HEK293 (cell line): Measurements from ENCODE around the gene THAP4.

Source experiments
- KLF9 ChIP-seq: fragments of 450-650 bp; formaldehyde crosslinking; IDR thresholded peaks from 2 replicates; pipeline ENCODE4 v1.5.1; 2016; ENCODE audit warnings: missing biosample characterization, missing genetic modification characterization, low read depth
- OSR2 ChIP-seq: fragments of 450-650 bp; formaldehyde crosslinking; IDR thresholded peaks from 2 replicates; pipeline ENCODE4 v1.5.1; 2016; ENCODE audit warnings: missing biosample characterization, missing genetic modification characterization
- REPIN1 ChIP-seq: fragments of 450-650 bp; formaldehyde crosslinking; IDR thresholded peaks from 2 replicates; pipeline ENCODE4 v1.5.1; 2017; ENCODE audit warnings: missing biosample characterization, missing genetic modification characterization, low read depth
- TCF7L2 ChIP-seq: IDR thresholded peaks from 2 replicates; pipeline ENCODE4 v1.6.1; 2011; ENCODE audit warnings: low read depth, mild to moderate bottlenecking, inconsistent platforms, low read length, moderate library complexity, borderline replicate concordance
- ZNF274 ChIP-seq, 2 experiments: fragments of 200-500 bp in 1 of 2; fragments of 450-650 bp in 1 of 2; sonication (Bioruptor generic) in 1 of 2; formaldehyde crosslinking in 1 of 2; IDR thresholded peaks; 2 replicates each; pipeline versions ENCODE4 v1.5.1 to v1.6.1; 2014 to 2016; ENCODE audit warnings: borderline replicate concordance in 1 of 2, inconsistent platforms in 1 of 2, low read length in 1 of 2, missing biosample characterization in 1 of 2, missing genetic modification characterization in 1 of 2
- ZNF549 ChIP-seq: fragments of 450-650 bp; IDR thresholded peaks from 2 replicates; pipeline ENCODE4 v1.5.1; 2018; ENCODE audit warnings: missing biosample characterization, missing genetic modification characterization, mild to moderate bottlenecking, inconsistent platforms, moderate library complexity
- ZNF768 ChIP-seq: fragments of 450-650 bp; formaldehyde crosslinking; IDR thresholded peaks from 2 replicates; pipeline ENCODE4 v1.5.1; 2018; ENCODE audit warnings: missing biosample characterization, mild to moderate bottlenecking, missing genetic modification characterization
- TF ChIP-seq, protein P1 (sequence below): fragments of 450-650 bp; formaldehyde crosslinking; IDR thresholded peaks from 2 replicates; pipeline ENCODE4 v1.5.1; 2016; ENCODE audit warnings: missing biosample characterization, missing genetic modification characterization

DNA sequence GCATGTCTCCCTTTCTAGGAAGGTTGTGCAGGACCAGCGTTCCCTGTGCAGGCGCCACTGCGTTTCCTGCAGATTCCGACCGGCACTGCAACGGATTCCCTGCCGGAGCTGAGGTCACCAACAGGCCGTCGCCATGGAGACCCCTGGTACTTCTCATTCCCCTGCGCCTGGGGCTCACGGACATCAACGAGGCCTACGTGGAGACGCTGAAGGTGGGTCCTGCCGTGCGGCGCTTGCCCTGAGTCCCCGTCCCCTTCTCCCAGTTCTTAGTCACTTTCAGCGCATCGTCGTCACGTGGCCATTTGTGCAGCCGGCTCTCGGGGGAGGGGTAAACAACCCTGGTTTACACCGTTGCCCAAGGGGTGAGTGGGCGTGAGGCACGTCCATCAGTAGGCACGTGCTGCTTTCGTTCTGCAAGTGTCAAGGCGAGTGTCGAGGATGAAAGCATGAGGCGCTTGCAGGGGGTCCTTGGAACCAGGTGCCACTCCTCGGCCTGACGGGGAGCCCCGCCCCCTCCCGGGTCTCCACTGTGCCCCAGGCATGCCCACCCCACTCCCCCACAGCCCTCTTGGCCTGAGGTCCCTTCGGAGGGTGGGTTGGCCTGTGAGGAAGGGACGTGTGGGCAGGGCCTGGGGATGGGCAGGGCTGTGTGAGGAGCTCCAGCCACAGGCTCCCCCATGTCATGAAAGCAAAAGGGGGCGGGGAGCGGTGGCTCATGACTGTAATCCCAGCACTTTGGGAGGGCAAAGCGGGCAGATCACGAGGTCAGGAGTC is 29.9 kb upstream of the THAP4 start:
- TF ChIP-seq TCF7L2 (no peak), REPIN1 (tag by site-specific recombination) (no peak), ZNF549 (no peak), ZNF274 (IDR thresholded peaks at IDR 0.05; ENCODE audit: low read length) (no peak), ZNF274 (tag by site-specific recombination; IDR thresholded peaks at IDR 0.05; ENCODE audit: borderline replicate concordance) (no peak), OSR2 (tag by site-specific recombination) (no peak), KLF9 (tag by site-specific recombination) (no peak), ZNF768 (tag by site-specific recombination) (no peak)
- TF ChIP-seq, protein P1, sequence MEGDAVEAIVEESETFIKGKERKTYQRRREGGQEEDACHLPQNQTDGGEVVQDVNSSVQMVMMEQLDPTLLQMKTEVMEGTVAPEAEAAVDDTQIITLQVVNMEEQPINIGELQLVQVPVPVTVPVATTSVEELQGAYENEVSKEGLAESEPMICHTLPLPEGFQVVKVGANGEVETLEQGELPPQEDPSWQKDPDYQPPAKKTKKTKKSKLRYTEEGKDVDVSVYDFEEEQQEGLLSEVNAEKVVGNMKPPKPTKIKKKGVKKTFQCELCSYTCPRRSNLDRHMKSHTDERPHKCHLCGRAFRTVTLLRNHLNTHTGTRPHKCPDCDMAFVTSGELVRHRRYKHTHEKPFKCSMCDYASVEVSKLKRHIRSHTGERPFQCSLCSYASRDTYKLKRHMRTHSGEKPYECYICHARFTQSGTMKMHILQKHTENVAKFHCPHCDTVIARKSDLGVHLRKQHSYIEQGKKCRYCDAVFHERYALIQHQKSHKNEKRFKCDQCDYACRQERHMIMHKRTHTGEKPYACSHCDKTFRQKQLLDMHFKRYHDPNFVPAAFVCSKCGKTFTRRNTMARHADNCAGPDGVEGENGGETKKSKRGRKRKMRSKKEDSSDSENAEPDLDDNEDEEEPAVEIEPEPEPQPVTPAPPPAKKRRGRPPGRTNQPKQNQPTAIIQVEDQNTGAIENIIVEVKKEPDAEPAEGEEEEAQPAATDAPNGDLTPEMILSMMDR (tag by site-specific recombination): no peak
